NCI-H2107 treated with DMSO at 0.1 percent for 48 hours (cell line): ENCODE data around the gene OGFOD2.

Experiments used
- DNase-seq: peaks from one replicate; lab custom pipeline; 2025; ENCODE audit not compliant: unreplicated experiment; lab: John Stamatoyannopoulos, UW

The OGFOD2 gene

DNA sequence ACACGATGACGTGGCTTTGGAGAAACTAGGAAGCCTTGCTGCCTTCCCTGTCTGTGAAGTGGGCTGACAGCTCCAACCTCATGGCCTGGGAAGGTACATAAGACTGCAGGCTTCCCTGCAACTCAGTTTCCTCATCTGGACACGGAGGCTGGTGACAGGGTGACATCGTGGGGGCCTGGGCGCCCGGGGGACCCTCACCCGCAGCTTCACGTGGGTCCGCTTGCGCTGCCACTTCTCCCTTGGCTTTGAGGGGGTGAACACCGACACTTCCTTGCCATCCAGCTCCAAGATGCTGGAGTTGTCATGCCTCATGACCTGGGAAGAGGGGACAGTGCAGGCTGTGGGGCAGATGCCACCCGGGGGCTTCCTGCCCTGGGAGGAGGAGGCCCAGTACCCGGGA is 13.0 kb downstream of the OGFOD2 start:
- no peak for DNase-seq

DNA sequence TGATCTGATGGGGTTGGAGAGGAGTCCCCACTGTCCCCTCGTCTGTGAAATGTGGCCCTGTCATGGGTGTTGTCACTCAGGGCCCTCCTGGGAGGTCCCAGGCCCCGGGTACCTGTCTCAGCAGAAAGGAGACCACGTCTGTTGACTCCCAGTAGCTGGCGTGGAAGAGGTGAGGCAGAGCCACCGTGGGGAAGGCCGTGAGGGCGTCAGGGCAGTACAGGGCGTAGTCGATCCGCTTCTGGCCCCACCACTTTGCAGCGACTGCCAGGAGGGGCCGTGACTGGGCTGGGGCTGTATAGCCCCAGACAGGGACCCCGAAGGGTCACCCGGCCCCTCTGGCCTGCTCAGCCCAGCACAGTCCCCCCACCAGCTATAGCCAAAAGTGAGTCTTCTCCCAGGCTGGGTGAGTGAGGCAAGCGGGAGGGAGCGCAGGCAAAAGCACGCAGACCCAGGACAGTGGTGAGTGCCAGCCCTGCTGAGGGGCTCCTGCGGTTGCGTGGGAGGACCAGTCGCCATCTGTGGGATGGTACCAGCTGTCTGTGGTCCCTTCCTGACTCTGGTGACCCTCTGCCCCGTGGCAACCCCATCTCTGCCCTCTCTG is 13.7 kb downstream of the OGFOD2 start:
- no peak for DNase-seq

- DNase-seq = no peak
Observed at GRCh38 chr12:122989225-122989839, 14.3 kb downstream of the OGFOD2 start.

DNA sequence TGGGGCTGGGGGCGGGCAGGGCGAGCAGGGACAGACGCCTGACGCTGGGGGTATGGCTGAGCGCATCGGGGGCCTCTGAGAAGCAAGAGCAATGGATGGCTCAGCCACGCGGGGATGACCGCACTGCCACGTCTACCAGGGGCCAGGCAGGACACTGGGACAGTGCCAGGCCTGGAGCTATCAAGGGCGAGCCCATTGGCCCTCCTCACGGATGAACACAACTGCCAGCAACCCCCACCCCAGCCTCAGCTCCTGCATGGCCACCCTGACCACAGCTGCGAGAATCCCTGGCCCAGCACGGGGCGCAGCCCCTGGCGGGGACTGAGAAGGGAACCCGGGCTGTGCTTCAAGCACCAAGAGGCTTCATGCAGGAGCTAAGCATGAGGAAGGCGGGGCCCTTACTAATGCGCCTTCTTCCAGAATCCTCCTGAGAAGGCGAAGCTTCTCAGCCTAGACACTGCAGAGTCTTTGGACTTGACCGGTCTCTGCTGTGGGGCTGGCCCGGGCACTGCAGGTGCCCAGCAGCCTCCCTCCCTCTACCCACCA is 14.9 kb downstream of the OGFOD2 start:
- no peak for DNase-seq

DNA sequence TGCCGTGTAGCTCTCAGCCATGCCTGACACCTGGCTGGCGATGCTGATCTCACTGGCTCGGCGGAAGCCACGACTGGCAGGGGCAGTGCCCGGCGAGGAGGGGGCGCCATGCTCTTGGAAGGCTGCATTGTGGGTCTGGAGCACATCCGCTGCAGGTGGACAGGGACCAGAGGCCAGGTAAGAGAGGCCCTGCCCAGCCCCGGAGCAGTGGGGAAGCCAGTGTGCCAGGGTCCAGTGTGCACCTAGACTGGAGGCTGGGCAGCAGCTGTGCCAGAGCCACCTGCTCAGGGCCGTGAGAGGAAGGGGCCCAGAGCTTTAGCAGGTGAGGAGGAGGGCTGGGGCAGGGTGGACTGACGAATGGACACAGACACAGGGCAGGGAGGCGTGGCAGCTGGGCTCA is 15.5 kb downstream of the OGFOD2 start:
- DNase-seq = no peak

- no peak for DNase-seq
Observed at GRCh38 chr12:122990961-122991622, 16.0 kb downstream of the OGFOD2 start.

GRCh38 chr12:122991623-122992275 is 16.7 kb downstream of the OGFOD2 start:
- DNase-seq = no peak

- no peak for DNase-seq
Observed at GRCh38 chr12:122992386-122992785, 17.3 kb downstream of the OGFOD2 start.

DNA sequence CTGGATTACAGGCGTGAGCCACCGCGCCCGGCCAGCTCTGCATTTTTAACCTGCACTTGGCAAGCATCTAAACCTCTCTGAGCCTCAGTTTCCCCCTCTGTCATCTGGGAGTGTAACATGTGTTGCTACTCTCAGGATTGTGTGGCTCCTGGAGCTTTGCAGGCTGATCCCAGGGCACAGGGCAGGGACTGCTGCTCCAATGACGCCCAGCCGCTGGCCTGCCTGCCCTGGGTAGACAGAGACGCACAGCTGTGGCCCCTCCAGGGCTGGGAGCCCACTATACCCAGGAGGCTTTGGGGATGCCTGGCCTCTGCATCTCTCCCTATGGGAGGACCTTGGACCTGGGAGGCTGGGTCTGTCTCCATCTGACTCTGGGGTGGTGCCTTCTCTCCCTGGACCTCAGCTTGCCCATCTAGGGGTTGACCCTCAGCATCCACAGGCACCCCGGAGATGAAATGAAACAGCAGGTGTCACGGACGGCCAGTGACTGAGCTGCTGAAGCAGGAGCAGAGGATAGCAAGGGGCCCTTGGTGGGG is 19.2 kb downstream of the OGFOD2 start:
- no peak for DNase-seq

GRCh38 chr12:122994781-122995502 is 19.9 kb downstream of the OGFOD2 start:
- DNase-seq = no peak

- DNase-seq = no peak
Observed at GRCh38 chr12:122995503-122996187, 20.6 kb downstream of the OGFOD2 start.

DNA sequence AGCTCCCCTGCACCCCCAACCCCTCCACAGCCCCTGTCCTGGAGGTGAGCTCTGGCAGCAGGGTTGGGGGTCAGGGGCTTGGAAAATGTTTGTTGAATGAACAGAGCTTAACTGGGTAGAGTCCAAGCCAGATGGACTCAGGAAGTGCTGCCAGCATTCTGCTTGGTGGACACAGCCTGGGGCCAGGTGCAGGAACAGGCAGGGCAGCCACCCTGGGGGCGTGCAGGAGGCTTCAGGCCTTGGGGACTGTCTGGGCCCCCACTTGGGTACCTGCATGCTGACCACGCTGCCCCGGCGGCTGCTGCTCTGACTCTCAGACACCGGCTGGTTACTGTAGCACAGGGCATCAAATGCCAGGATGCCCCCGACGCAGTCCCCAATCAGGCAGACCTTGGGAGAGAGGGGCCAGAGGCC is 21.2 kb downstream of the OGFOD2 start:
- DNase-seq = no peak

DNA sequence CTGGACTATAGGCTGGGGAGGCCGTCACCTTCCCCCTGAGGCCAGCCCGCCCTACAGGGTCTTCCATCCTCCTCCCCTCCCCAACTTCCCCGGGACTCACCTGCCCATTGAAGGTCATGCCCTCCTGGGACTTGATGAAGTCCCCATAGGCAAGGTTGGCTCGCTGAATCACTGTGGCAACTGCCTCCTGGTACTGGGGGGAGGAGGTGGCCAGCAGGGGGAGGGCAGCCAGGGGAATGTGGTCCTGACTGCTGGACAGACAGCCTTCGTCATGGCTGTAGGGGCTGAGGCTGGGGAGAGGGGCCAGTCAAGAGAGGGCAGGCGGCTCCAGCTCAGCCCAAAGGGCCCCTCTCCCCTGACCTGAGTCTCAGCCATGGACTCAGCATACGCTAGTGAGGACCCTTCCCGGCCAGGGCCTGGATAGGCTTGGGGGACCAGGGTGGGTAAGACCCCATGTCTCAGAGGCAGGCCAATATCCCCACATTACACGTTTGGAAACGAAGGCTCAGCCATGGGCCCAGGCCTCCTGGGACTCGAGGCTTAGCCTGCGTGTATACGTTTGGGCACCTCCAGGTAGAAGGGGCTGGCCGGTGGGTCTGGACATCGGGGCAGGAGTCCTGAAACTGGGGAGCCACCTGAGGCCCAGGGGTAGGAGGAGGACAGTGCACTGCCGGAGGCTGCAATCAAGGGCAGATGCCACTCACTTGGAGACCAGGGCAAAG is 21.7 kb downstream of the OGFOD2 start:
- no peak for DNase-seq

GRCh38 chr12:122997343-122998250 is 22.6 kb downstream of the OGFOD2 start:
- DNase-seq = no peak

- no peak for DNase-seq
Observed at GRCh38 chr12:122998316-122998715, 23.3 kb downstream of the OGFOD2 start.

DNA sequence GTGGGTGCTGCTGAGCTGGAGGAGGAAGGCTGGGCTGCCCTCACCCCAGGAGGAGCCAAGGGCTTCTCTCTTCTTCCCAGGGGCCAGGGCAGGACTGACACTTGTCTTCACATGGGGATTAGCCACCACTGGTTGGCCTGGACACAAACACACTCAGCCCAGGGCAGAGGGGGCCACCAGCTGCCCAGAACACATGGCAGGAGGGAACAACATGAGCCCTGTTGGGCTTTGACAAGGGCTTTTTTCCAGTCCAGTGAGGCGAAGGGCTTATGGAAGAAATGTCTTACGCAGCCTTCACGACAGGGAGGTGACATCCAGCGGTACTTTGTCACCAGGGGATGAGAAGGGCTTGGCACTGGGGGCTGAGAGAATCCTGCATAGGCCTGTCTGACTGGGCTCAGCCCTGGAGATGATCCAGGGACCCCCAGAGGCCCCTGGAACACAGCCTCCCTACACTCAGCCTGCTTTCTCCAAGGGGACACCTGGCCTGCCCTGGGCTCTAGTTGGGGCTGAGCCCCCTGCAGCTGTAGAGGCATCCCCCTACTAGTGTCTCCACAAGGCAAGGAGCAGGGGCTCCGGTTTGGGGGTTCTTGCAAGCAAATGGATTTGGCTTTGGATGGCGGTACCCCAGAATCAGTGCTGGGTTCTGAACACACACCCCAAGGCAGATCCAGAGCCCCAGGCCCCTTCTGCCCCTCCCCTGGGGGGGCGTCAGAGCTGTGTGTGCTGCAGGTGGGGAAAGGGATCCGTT is 24.3 kb downstream of the OGFOD2 start:
- no peak for DNase-seq

DNA sequence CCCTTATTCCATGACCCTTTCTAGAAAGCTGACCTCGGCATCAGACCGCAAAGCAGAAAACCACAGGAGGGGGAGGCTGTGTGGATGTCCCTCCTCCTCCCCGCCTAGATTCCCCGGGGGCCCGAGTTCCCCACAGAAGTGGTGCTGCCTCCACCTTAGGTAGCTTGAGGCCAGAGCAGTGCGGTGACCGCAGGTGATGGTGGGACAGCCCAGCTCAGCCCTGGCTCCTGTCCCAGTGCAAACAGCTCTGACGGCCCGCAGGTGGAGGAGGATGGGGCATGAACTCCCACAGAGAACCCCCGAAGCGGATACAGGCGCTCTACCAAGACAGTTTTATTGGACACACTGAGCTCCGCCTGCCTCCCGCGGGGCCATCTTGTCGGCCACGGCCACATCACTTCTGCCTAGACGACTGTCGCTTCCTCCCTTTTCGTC is 25.0 kb downstream of the OGFOD2 start:
- DNase-seq = no peak

DNA sequence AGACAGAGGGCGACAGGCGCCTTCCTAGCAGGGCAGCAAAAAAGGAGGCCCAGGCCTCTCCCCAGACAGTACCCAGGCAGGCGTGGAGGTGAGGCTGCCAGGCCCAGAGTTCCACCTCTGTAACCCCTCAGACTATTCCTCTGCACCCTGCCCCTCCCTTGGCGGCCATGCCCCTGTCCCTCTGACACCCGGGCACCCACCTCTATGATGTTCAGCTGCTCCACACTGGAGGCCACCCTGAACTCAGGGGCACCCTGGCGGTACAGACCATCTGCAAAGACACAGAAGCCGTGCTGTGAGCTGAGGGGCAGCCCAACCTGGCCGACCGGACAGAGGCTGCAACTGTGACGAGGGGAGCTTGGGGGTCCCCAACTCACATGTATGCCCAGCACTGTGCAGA is 25.5 kb downstream of the OGFOD2 start:
- DNase-seq = no peak
